ENCODE results near the gene COL15A1. TPM values are rescaled to one million over a fixed set of nuclear protein-coding genes. Genes with fewer than 3 reads are reported as not detected.

COL15A1 gene
- polyA plus RNA-seq, 1 experiment = 3.2 TPM

DNA sequence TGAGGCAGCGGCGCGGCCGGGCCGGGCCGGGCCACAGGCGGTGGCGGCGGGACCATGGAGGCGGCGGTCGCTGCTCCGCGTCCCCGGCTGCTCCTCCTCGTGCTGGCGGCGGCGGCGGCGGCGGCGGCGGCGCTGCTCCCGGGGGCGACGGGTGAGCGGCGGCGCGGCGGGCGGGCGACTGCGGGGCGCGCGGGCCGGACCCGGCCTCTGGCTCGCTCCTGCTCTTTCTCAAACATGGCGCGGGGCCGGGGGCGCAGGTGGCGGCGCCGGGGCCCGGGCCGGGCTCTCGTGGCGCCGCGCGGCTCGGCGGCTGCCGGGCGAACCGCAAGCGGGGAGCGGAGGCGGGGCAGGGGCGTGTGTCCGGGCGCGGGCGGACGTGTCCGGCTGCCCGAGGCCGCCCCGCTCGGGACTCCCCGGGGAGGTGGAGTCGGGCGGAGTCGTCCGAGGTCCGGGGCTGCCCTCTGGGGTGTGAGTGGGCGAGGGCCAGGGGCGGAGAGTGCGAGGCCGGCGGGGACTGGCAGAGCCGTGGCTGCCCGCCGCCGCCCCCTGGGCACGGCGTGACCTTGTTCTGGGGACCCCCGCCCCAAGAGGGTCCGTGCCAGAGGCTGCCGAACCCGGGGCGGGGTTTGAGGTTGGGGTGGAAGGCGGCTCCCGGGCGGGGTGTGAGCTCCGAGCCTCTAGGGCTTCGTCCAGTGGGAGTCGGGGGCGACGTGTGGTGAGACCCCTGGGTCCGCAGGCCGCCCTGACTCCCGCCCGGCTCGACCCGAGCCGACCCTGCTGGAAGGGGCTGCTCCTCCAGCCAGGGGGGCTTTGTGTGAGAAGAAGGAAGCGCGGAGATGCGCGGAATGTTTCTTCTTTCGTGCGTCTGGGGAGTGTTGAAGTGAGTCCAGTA is 161.7 kb downstream of the COL15A1 start:
- CTCF ChIA-PET = interaction anchor here (1.1 to 1.8 kb wide), 3 partner anchors 18 to 130 kb away, joined by 3 to 8 read pairs (median 4); no protein-coding TSS in a partner anchor
- POLR2A ChIA-PET = interaction anchor here (0.6 to 3.5 kb wide), 10 partner anchors 30 to 256 kb away, joined by 3 to 20 read pairs (median 4); no protein-coding TSS in a partner anchor
- no peak for DNase-seq (ENCODE audit: low read depth, low spot score)
- H3K4me3 ChIP-seq (ENCODE audit: low read depth, low read length) = peak overlapping the region; percentile 73
- TF ChIP-seq, protein P1, sequence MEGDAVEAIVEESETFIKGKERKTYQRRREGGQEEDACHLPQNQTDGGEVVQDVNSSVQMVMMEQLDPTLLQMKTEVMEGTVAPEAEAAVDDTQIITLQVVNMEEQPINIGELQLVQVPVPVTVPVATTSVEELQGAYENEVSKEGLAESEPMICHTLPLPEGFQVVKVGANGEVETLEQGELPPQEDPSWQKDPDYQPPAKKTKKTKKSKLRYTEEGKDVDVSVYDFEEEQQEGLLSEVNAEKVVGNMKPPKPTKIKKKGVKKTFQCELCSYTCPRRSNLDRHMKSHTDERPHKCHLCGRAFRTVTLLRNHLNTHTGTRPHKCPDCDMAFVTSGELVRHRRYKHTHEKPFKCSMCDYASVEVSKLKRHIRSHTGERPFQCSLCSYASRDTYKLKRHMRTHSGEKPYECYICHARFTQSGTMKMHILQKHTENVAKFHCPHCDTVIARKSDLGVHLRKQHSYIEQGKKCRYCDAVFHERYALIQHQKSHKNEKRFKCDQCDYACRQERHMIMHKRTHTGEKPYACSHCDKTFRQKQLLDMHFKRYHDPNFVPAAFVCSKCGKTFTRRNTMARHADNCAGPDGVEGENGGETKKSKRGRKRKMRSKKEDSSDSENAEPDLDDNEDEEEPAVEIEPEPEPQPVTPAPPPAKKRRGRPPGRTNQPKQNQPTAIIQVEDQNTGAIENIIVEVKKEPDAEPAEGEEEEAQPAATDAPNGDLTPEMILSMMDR (IDR thresholded peaks at IDR 0.05; ENCODE audit: low read depth, low read length) = no peak
- H3K27me3 ChIP-seq (ENCODE audit: control insufficient read depth, insufficient read depth, low read length) = no peaks in the 10 kb centered on the region
- peak overlapping the region; percentile 89 for H3K27ac ChIP-seq (ENCODE audit: low read depth, low read length)
- no peaks in the 10 kb centered on the region for H3K9me3 ChIP-seq (ENCODE audit: control insufficient read depth, insufficient read depth, low read length)

DNA sequence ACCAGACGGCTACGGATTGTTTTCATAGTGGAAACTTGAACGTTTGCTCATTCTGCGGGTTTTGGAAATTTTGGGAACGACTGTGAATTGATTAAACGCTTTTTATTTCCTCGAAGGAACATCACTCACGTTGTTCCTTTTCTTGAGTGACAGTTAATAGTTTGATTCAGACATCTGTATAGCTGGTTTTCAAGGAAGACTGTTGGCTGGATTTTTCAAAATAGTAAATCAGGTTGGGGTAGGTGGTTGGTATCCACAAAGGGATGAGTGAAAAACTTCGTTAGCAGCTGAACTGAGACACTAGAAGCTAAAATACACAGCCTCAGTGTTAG is 162.3 kb downstream of the COL15A1 start:
- ChIA-PET CTCF (no interaction called here), POLR2A (interaction anchor here (1.2 to 3.5 kb wide), 3 partner anchors 31 to 86 kb away, joined by 3 to 20 read pairs (median 5); no protein-coding TSS in a partner anchor)
- H3K9me3 ChIP-seq (ENCODE audit: control insufficient read depth, insufficient read depth, low read length) = no peaks in the 10 kb centered on the region
- H3K27me3 ChIP-seq (ENCODE audit: control insufficient read depth, insufficient read depth, low read length) = no peaks in the 10 kb centered on the region
- DNase-seq (ENCODE audit: low read depth, low spot score) = no peak
- H3K27ac ChIP-seq (ENCODE audit: low read depth, low read length) = peak overlapping the region; percentile 89
- TF ChIP-seq, protein P1 (IDR thresholded peaks at IDR 0.05; ENCODE audit: low read depth, low read length) = no peak
- H3K4me3 ChIP-seq (ENCODE audit: low read depth, low read length) = peak overlapping the region; percentile 73

DNA sequence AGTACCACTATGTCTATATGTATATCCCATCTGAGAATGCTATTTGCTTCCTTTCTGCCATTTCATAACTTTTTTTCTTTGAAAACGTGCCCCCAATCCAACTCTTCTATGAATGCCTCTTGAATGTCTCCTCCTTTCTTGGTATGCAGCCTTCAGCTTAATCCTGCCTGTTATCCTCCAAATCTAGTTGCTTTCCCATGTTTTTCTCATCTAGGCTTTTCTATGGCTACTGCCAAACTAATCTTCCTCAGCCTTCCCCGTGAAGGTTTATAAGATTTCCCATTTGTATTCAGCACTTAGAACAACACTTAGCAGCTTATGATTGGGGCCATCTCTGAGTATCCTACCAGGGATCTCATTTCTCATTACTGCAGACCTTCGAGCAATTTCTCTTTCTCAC is 163.7 kb downstream of the COL15A1 start:
- Histone ChIP-seq H3K9me3 (ENCODE audit: control insufficient read depth, insufficient read depth, low read length) (no peaks in the 10 kb centered on the region), H3K27me3 (ENCODE audit: control insufficient read depth, insufficient read depth, low read length) (no peaks in the 10 kb centered on the region), H3K27ac (ENCODE audit: low read depth, low read length) (no peak overlapping the region), H3K4me3 (ENCODE audit: low read depth, low read length) (peak overlapping the region; percentile 73)
- ChIA-PET CTCF (no interaction called here), POLR2A (interaction anchor here (0.5 kb wide), 1 partner anchor 36 kb away, joined by 4 read pairs; no protein-coding TSS in a partner anchor)
- DNase-seq (ENCODE audit: low read depth, low spot score) = no peak
- TF ChIP-seq, protein P1 (IDR thresholded peaks at IDR 0.05; ENCODE audit: low read depth, low read length) = no peak

DNA sequence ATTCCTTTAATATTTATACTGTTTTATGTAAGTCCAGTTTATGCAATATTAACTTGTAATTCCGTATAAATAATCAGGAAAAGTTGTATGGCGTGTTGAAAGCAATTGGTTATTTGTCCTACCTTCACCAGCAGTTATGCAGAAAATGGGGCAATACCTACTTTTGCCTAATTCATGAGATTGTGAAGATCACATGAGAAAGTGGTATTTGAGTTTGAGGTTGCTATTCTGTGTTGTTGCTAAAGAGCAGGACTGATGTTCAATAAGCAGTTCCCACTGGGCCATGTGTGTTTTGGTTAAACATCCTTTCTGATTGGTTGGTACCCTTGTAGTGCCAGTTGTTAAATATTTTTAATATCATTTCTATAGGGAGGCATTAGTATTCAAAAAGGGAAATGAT is 164.4 kb downstream of the COL15A1 start:
- CTCF ChIA-PET = interaction anchor here (1.0 kb wide), 1 partner anchor 89 kb away, joined by 4 read pairs; no protein-coding TSS in a partner anchor
- H3K4me3 ChIP-seq (ENCODE audit: low read depth, low read length) = no peak overlapping the region

More for the DNA sequence above, 164.4 kb downstream of the COL15A1 start:
- Histone ChIP-seq H3K27ac (ENCODE audit: low read depth, low read length) (no peak overlapping the region), H3K27me3 (ENCODE audit: control insufficient read depth, insufficient read depth, low read length) (no peaks in the 10 kb centered on the region), H3K9me3 (ENCODE audit: control insufficient read depth, insufficient read depth, low read length) (no peaks in the 10 kb centered on the region)
- no peak for DNase-seq (ENCODE audit: low read depth, low spot score)
- POLR2A ChIA-PET = no interaction called here
- TF ChIP-seq, protein P1 (IDR thresholded peaks at IDR 0.05; ENCODE audit: low read depth, low read length) = no peak

All from AG04450 (cell line).